Measurements from ENCODE around the gene PNPLA7. TPM values are rescaled to one million over a fixed set of nuclear protein-coding genes. Genes with fewer than 3 reads are reported as not detected.

PNPLA7 gene
- polyA plus RNA-seq, 1 of the 3 experiments (the other 2 are of a cell fraction): 0.99 TPM

DNA sequence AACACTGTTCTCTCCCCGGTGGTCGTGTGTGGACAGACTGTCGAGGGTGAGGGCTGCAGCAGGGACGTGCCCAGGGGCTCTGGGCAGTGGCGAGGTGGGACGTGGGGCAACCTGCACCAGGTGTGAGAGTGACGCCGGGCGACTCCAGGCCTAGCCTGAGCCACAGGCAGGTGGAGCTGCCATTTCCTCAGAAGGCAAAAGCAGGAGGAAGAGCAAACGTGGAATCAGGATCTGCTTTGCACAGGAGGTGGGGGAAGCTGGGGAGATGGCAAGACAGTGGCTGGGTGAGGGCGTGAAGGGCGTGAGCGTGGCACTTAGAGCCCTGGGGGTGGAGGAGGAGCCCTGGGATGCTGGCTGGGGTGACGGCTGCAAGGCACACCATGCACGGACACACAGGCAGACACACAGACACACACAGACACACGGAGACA, 51.5 kb downstream of the PNPLA7 start:
- no peaks in the 10 kb centered on the region for H3K4me1 ChIP-seq (ENCODE audit: control insufficient read depth in 1 of 2, insufficient read depth in 2 of 2, low read depth in 1 of 2, low read length in 1 of 2)
- no peaks in the 10 kb centered on the region for H3K27me3 ChIP-seq (ENCODE audit: insufficient read depth)
- ChIA-PET POLR2A (no interaction called here), CTCF (interaction anchor here (1.0 to 1.4 kb wide), 2 partner anchors 11 to 196 kb away, joined by 3 read pairs; no protein-coding TSS in a partner anchor)
- no peaks in the 10 kb centered on the region for H3F3A ChIP-seq (replicated peaks; ENCODE audit: insufficient read depth)
- H4K20me1 ChIP-seq (ENCODE audit: insufficient read depth): no peaks in the 10 kb centered on the region
- H3K27ac ChIP-seq (ENCODE audit: low read depth in 2 of 2, low read length in 1 of 2): no peak overlapping the region
- H3K9me2 ChIP-seq: no peaks in the 10 kb centered on the region
- TF ChIP-seq TAF1 (IDR thresholded peaks at IDR 0.05; ENCODE audit: borderline replicate concordance, low read depth, low read length) (no peak), TEAD4 (IDR thresholded peaks at IDR 0.05; ENCODE audit: borderline replicate concordance, insufficient read depth) (no peak), TCF12 (IDR thresholded peaks at IDR 0.05) (no peak), ELF1 (IDR thresholded peaks at IDR 0.05) (no peak), EP300 (IDR thresholded peaks at IDR 0.05; ENCODE audit: borderline replicate concordance in 1 of 2, low read depth in 1 of 2, low read length in 1 of 2) (no peak), RAD21 (IDR thresholded peaks at IDR 0.05; ENCODE audit: low read length) (no peak), RCOR1 (IDR thresholded peaks at IDR 0.05; ENCODE audit: low read length) (no peak)
- TF ChIP-seq, protein P1, sequence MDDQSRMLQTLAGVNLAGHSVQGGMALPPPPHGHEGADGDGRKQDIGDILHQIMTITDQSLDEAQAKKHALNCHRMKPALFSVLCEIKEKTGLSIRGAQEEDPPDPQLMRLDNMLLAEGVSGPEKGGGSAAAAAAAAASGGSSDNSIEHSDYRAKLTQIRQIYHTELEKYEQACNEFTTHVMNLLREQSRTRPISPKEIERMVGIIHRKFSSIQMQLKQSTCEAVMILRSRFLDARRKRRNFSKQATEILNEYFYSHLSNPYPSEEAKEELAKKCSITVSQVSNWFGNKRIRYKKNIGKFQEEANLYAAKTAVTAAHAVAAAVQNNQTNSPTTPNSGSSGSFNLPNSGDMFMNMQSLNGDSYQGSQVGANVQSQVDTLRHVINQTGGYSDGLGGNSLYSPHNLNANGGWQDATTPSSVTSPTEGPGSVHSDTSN (IDR thresholded peaks at IDR 0.05): no peak
- TF ChIP-seq, protein P2, sequence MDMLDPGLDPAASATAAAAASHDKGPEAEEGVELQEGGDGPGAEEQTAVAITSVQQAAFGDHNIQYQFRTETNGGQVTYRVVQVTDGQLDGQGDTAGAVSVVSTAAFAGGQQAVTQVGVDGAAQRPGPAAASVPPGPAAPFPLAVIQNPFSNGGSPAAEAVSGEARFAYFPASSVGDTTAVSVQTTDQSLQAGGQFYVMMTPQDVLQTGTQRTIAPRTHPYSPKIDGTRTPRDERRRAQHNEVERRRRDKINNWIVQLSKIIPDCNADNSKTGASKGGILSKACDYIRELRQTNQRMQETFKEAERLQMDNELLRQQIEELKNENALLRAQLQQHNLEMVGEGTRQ (IDR thresholded peaks at IDR 0.05; ENCODE audit: borderline replicate concordance, low read depth, low read length): no peak
- no peak overlapping the region for H3K4me3 ChIP-seq (ENCODE audit: low read depth in 2 of 2, low read length in 1 of 2)
- H3K36me3 ChIP-seq (replicated peaks in 1 of 2; ENCODE audit: control insufficient read depth in 1 of 2, insufficient read depth in 2 of 2, low read length in 1 of 2): no peaks in the 10 kb centered on the region
- no peak overlapping the region for H2AFZ ChIP-seq (ENCODE audit: low read depth)
- H3K9me3 ChIP-seq: no peaks in the 10 kb centered on the region
- H3K79me2 ChIP-seq (ENCODE audit: insufficient read depth): no peaks in the 10 kb centered on the region
- H3K9ac ChIP-seq: no peak overlapping the region
- WGBS (ENCODE audit: low lambda C conversion rate): 81% methylated on average over 15 of the region's 16 CpGs
- H3K4me2 ChIP-seq: no peak overlapping the region
- DNase-seq: peak; percentile 37

DNA sequence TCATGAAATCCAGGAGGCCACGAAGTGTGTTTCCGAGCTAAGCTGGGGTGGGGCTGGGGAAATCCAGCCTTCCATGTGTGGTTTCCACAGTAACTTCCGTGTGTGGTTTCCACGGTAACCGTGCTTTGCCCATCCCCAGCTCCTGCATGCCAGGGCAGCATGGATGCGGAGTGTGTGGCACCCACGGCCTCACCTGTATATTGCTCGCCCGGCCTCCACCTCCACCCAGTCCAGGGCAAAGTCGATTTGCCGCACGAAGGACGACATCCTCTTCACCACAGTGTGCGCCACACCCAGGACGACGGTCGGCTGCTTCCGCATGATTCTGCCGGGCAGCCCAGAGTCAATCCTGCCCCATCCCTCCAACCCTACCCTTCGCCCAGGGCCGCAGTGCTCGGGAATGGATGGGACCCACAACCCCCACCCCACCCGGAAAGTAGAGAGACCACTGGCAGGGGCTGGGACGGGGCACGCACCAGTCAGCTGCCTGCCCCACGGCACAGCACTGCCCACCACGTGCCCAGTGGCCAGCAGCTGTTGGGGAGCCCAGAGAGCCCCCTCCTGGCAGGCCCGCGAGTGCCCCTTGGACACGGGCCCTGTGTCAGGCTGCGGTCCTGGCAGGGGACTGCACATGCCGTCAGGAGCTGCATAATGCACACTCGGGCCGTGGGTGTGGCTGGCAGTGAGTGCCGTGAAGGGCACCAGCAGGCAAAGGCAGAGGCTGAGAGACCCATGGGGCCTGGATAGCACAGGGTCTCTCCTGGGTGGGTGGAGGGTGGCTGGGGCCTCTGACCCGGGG, 52.1 kb downstream of the PNPLA7 start:
- no peaks in the 10 kb centered on the region for H3K9me2 ChIP-seq
- no peaks in the 10 kb centered on the region for H3K36me3 ChIP-seq (replicated peaks in 1 of 2; ENCODE audit: control insufficient read depth in 1 of 2, insufficient read depth in 2 of 2, low read length in 1 of 2)
- no peaks in the 10 kb centered on the region for H3K27me3 ChIP-seq (ENCODE audit: insufficient read depth)
- H3K4me1 ChIP-seq (ENCODE audit: control insufficient read depth in 1 of 2, insufficient read depth in 2 of 2, low read depth in 1 of 2, low read length in 1 of 2): no peaks in the 10 kb centered on the region
- H3K4me2 ChIP-seq: no peak overlapping the region
- H3K27ac ChIP-seq (ENCODE audit: low read depth in 2 of 2, low read length in 1 of 2): no peak overlapping the region
- no peaks in the 10 kb centered on the region for H4K20me1 ChIP-seq (ENCODE audit: insufficient read depth)
- CTCF ChIA-PET: interaction anchor here (1.0 kb wide), 1 partner anchor 195 kb away, joined by 3 read pairs; no protein-coding TSS in a partner anchor
- H3K79me2 ChIP-seq (ENCODE audit: insufficient read depth): no peaks in the 10 kb centered on the region
- 86% methylated on average over 28 of the region's 36 CpGs for WGBS (ENCODE audit: low lambda C conversion rate)
- no peaks in the 10 kb centered on the region for H3F3A ChIP-seq (replicated peaks; ENCODE audit: insufficient read depth)
- H3K4me3 ChIP-seq (ENCODE audit: low read depth in 2 of 2, low read length in 1 of 2): no peak overlapping the region
- no peak overlapping the region for H3K9ac ChIP-seq
- DNase-seq: peak; percentile 41
- H2AFZ ChIP-seq (ENCODE audit: low read depth): no peak overlapping the region
- no peaks in the 10 kb centered on the region for H3K9me3 ChIP-seq
- POLR2A ChIA-PET: no interaction called here
- no peak for TF ChIP-seq FOXM1 (IDR thresholded peaks at IDR 0.05; ENCODE audit: low read depth)
- TF ChIP-seq, protein P3, sequence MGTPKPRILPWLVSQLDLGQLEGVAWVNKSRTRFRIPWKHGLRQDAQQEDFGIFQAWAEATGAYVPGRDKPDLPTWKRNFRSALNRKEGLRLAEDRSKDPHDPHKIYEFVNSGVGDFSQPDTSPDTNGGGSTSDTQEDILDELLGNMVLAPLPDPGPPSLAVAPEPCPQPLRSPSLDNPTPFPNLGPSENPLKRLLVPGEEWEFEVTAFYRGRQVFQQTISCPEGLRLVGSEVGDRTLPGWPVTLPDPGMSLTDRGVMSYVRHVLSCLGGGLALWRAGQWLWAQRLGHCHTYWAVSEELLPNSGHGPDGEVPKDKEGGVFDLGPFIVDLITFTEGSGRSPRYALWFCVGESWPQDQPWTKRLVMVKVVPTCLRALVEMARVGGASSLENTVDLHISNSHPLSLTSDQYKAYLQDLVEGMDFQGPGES (IDR thresholded peaks at IDR 0.05; ENCODE audit: low read depth, low read length): no peak
- no peak for TF ChIP-seq YY1 (IDR thresholded peaks at IDR 0.05; ENCODE audit: low read depth)
- no peak for TF ChIP-seq EZH2phosphoT487 (IDR thresholded peaks at IDR 0.05; ENCODE audit: borderline replicate concordance, low read depth)
- TF ChIP-seq, protein P2 (IDR thresholded peaks at IDR 0.05; ENCODE audit: borderline replicate concordance, low read depth, low read length): no peak
- no peak for TF ChIP-seq EP300 (IDR thresholded peaks at IDR 0.05; ENCODE audit: borderline replicate concordance in 1 of 2, low read depth in 1 of 2, low read length in 1 of 2)
- TF ChIP-seq NFIC (IDR thresholded peaks at IDR 0.05; ENCODE audit: borderline replicate concordance): no peak
- TF ChIP-seq FOSL2 (IDR thresholded peaks at IDR 0.05; ENCODE audit: borderline replicate concordance, low read depth): no peak
- TF ChIP-seq, protein P4, sequence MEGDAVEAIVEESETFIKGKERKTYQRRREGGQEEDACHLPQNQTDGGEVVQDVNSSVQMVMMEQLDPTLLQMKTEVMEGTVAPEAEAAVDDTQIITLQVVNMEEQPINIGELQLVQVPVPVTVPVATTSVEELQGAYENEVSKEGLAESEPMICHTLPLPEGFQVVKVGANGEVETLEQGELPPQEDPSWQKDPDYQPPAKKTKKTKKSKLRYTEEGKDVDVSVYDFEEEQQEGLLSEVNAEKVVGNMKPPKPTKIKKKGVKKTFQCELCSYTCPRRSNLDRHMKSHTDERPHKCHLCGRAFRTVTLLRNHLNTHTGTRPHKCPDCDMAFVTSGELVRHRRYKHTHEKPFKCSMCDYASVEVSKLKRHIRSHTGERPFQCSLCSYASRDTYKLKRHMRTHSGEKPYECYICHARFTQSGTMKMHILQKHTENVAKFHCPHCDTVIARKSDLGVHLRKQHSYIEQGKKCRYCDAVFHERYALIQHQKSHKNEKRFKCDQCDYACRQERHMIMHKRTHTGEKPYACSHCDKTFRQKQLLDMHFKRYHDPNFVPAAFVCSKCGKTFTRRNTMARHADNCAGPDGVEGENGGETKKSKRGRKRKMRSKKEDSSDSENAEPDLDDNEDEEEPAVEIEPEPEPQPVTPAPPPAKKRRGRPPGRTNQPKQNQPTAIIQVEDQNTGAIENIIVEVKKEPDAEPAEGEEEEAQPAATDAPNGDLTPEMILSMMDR (IDR thresholded peaks at IDR 0.05): no peak
- TF ChIP-seq, protein P5, sequence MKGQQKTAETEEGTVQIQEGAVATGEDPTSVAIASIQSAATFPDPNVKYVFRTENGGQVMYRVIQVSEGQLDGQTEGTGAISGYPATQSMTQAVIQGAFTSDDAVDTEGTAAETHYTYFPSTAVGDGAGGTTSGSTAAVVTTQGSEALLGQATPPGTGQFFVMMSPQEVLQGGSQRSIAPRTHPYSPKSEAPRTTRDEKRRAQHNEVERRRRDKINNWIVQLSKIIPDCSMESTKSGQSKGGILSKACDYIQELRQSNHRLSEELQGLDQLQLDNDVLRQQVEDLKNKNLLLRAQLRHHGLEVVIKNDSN (IDR thresholded peaks at IDR 0.05; ENCODE audit: borderline replicate concordance, low read depth): no peak
- TF ChIP-seq SIN3A (IDR thresholded peaks at IDR 0.05; ENCODE audit: borderline replicate concordance, low read depth, low read length): no peak
- TF ChIP-seq TEAD4 (IDR thresholded peaks at IDR 0.05; ENCODE audit: borderline replicate concordance, insufficient read depth): no peak

All from SK-N-SH (cell line).